ENCODE data around the gene CLCN6. TPM values are rescaled to one million over a fixed set of nuclear protein-coding genes. Genes with fewer than 3 reads are reported as not detected.

The CLCN6 gene
- total RNA-seq, 4 donors from 2014 or later, result 14.6 to 31.5 (median 22.7) TPM

DNA sequence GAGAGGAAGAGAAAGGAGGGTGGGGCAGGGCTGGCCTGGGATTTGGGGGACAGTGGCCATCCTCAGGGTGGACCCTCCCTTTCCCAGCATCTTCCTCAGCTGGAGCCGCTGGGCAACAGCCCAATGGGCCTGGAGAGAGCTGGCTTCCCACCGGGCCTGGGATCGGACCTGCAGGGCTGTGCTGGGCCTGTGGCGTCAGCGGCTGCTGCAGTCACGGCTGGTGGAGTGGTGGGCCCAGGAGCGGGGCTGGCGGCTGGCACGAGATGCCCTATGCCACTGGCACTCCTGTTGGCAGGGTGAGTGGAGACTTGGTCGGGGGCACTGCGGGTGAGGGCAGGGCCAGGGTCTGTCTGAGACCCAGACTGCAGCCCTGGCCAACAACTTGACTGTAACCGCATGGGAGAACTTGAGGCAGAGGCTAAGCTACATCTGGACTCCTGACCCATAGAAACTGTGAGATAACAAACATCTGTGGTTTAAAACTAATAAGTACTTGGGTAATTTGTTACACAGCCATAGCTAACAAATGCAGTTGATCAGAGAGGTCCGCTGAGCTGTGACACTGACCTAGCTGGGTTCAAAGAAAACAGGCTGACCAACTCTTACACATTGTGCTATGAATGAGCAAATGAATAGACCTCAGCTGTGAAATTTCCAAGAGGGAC, 26.1 kb upstream of the CLCN6 start:
- TF ChIP-seq, protein P1, sequence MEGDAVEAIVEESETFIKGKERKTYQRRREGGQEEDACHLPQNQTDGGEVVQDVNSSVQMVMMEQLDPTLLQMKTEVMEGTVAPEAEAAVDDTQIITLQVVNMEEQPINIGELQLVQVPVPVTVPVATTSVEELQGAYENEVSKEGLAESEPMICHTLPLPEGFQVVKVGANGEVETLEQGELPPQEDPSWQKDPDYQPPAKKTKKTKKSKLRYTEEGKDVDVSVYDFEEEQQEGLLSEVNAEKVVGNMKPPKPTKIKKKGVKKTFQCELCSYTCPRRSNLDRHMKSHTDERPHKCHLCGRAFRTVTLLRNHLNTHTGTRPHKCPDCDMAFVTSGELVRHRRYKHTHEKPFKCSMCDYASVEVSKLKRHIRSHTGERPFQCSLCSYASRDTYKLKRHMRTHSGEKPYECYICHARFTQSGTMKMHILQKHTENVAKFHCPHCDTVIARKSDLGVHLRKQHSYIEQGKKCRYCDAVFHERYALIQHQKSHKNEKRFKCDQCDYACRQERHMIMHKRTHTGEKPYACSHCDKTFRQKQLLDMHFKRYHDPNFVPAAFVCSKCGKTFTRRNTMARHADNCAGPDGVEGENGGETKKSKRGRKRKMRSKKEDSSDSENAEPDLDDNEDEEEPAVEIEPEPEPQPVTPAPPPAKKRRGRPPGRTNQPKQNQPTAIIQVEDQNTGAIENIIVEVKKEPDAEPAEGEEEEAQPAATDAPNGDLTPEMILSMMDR (IDR thresholded peaks at IDR 0.05), result no peak
- no peak for TF ChIP-seq POLR2A (IDR thresholded peaks at IDR 0.05)
- Histone ChIP-seq H3K4me1 (no peaks in the 10 kb centered on the region), H3K27ac (no peak overlapping the region), H3K36me3 (no peaks in the 10 kb centered on the region), H3K9me3 (no peaks in the 10 kb centered on the region), H3K4me3 (no peak overlapping the region), H3K27me3 (no peaks in the 10 kb centered on the region)
- no peak for DNase-seq
- intact Hi-C loops (cut with DNase I; ENCODE audit: low total_unique reads), result no loop called here

DNA sequence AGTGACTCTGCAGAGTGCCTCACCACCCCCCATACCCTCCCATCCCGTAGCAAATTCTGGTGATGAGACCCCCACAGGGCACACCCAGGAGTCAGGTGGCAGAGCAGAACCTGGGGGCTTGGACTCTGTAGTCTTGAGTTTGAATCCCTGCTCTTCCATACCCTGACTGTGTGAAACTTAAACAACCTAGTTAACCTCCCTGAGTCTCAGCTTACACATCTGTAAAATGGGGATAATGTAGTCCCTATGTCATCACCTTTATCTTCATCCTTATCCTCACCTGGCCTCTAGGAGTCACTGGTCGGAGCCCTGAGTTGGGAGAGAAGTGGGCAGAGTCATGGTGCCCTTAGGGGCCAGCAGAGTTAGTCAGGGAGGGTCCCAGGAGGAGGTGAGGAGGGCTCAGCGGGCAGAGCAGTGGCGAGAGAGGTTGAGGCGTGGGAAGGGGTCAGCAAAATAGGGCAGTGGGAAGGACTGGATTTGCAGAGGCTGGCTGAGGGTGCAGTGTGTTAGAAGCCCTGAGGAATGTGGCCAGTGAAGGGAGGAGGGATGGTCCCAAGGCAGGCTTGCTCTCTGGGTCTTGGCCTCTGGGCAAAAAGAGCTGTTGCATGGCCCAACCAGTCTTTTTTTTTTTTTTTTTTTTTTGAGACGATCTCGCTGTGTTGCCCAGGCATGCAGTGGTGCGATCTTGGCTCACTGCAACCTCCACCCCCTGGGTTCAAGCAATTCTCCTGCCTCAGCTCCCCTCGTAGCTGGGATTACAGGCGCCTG, 25.4 kb upstream of the CLCN6 start:
- no peak overlapping the region for H3K4me3 ChIP-seq
- H3K27ac ChIP-seq, result no peak overlapping the region
- TF ChIP-seq, protein P1 (IDR thresholded peaks at IDR 0.05), result no peak
- no peak for TF ChIP-seq POLR2A (IDR thresholded peaks at IDR 0.05)
- H3K27me3 ChIP-seq, result no peaks in the 10 kb centered on the region
- intact Hi-C loops (cut with DNase I; ENCODE audit: low total_unique reads), result no loop called here
- no peaks in the 10 kb centered on the region for H3K9me3 ChIP-seq
- H3K4me1 ChIP-seq, result no peaks in the 10 kb centered on the region
- no peak for DNase-seq
- no peaks in the 10 kb centered on the region for H3K36me3 ChIP-seq

DNA sequence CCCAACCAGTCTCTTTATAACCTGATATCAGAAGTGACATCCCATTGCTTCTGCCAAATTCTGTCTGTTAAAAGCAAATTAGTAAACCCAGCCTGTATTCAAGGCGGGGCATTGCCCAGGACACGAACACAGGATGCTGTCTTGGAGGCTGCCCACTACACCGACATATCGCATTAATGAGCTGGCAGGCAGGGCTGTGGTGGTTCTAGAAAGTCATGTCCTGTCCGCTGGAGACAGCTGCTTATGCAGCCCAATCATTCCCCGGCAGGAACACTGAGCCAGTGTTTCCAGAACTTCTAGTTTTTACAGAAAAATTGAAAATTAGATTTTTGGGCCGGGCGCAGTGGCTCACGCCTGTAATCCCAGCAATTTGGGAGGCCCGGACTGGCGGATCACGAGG, 24.7 kb upstream of the CLCN6 start:
- Histone ChIP-seq H3K27me3 (no peaks in the 10 kb centered on the region), H3K9me3 (no peaks in the 10 kb centered on the region), H3K4me3 (no peak overlapping the region), H3K4me1 (no peaks in the 10 kb centered on the region), H3K27ac (no peak overlapping the region), H3K36me3 (no peaks in the 10 kb centered on the region)
- no peak for DNase-seq
- TF ChIP-seq, protein P1 (IDR thresholded peaks at IDR 0.05), result no peak
- no peak for TF ChIP-seq POLR2A (IDR thresholded peaks at IDR 0.05)
- intact Hi-C loops (cut with DNase I; ENCODE audit: low total_unique reads), result no loop called here

DNA sequence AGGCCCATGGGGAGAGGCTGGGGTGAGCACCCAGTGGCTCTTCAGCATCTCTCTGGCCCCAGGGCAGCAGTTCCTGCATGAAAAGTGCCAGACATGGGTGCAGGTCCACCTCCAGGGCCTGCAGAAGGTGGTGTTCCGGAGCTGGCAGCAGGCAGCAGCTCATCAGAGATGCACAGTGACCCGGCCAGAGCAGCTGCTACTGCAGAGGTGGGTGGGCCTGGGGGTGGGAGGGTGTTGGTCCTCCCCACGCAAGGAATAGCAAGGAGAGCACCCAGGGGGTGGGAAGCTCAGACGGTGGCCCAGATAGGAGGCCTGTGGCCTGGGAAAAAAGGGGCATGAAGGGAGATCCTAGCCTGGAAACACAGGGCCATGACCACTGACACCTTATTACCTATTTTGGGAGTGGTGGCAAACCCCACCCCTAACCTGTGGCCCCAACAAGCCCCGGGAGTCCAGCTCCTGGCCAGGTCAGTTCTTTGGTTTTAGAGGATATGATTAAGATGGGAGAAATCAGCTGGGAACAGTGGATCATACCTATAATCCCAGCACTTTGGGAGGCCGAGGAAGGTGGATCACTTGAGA, 23.8 kb upstream of the CLCN6 start:
- no peak for TF ChIP-seq POLR2A (IDR thresholded peaks at IDR 0.05)
- TF ChIP-seq, protein P1 (IDR thresholded peaks at IDR 0.05), result no peak
- Histone ChIP-seq H3K9me3 (no peaks in the 10 kb centered on the region), H3K27ac (no peak overlapping the region), H3K4me1 (no peaks in the 10 kb centered on the region), H3K4me3 (no peak overlapping the region), H3K36me3 (no peaks in the 10 kb centered on the region), H3K27me3 (no peaks in the 10 kb centered on the region)
- no peak for DNase-seq
- intact Hi-C loops (cut with DNase I; ENCODE audit: low total_unique reads), result no loop called here

DNA sequence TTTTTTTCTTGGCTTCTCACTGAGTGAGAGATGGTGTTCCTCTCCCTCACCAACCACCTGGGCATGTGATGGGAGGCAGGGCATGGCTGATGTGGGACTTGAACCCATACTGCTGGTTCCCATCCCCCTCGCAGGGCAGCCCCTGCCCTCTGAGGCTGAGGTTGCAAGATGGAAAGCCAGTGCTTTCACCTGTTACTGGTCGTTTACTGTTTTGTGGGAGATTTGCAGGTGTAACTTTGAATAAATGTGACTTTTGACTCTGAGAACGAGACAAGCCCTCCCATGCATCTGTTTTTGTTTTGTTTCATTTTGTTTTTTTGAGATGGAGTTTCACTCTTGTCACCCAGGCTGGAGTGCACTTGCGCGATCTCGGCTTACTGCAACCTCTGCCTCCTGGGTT, 22.4 kb upstream of the CLCN6 start:
- Histone ChIP-seq H3K36me3 (no peaks in the 10 kb centered on the region), H3K27me3 (no peaks in the 10 kb centered on the region), H3K27ac (no peak overlapping the region), H3K9me3 (no peaks in the 10 kb centered on the region), H3K4me3 (no peak overlapping the region), H3K4me1 (no peaks in the 10 kb centered on the region)
- TF ChIP-seq, protein P1 (IDR thresholded peaks at IDR 0.05), result no peak
- no peak for TF ChIP-seq POLR2A (IDR thresholded peaks at IDR 0.05)
- DNase-seq, result no peak
- intact Hi-C loops (cut with DNase I; ENCODE audit: low total_unique reads), result no loop called here

All from uterus (tissue), 4 donors.